GM21360 (cell line): ENCODE measurements around the gene GDAP2.

Experiments
- ATAC-seq: cut with Tn5 transposase; IDR thresholded peaks from one replicate; pipeline ENCODE4 v1.9.1; 2021; ENCODE audit warnings: mild to moderate bottlenecking, moderate library complexity; ENCODE audit not compliant: unreplicated experiment

Gene GDAP2

DNA sequence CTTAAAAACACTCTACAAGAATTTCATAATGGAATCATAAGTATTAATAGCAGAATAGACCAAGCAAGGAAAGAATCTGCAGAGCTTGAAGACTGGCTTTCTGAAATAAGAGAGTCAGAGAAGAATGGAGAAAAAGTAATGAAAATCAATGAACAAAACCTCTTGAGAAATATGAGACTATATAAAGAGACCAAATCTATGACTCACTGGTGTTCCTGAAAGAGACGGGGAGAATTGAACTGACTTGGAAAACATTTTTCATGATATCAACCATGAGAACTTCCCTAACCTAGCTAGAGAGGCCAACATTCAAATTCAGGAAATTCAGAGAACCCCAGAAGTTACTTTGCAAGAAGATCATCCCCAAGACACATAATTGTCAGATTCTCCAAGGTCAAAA lies 85.6 kb downstream of the GDAP2 start:
- ATAC-seq = no peak

DNA sequence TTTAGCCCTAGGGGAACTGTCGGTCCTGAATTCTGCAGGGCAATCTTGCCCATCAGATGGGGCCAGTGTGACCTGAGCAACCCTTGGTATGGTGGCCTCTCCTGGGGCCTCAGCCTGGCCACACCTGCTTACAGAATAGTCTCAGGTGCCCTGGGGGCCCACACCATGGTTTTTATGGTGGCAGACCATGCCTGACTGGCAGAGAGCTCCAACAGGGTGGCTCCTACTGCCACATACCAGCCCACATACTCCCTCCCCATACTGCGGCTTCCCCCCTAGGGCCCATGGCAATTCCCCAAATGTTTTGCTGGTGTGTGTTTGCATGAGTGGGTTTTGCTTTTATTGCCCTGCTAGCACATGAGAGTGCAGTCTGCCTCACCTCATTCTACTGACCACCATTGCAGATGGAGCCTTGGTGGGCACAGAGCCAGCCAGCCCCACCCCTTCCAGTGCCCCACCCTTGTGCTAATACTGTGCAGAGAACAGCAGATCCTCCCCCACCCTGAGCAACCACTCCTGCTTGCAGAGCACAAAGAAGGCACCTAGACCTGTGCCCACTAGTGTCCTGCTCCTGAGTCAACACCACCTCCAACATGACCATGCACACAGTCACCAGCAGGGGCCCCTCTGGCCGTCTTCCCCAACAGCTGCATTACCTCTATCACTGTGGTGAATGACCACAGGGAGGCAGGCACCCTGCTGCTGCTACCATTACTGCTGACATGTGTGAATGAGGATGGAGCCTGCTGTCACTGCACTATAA lies 86.8 kb downstream of the GDAP2 start:
- no peak for ATAC-seq

GRCh38 chr1:117841117-117841650 lies 88.2 kb downstream of the GDAP2 start:
- ATAC-seq = no peak

DNA sequence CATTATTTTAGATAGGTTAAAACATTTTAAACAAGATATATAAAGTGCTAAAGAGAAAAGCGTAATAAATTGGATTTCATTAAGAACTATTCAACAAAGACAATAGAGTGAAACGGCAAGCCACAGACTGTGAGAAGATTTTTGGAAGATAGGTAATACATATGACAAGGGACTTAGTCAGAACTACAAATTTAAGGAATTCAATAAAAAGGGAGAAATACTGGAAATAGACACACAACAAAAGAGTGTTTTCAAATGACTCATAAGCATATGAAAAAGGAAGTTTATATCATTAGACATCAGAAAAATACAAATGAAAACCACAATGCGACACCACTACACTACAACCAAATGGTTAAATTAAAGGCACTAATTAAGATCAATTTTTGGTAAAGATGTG lies 90.5 kb downstream of the GDAP2 start:
- ATAC-seq = no peak

DNA sequence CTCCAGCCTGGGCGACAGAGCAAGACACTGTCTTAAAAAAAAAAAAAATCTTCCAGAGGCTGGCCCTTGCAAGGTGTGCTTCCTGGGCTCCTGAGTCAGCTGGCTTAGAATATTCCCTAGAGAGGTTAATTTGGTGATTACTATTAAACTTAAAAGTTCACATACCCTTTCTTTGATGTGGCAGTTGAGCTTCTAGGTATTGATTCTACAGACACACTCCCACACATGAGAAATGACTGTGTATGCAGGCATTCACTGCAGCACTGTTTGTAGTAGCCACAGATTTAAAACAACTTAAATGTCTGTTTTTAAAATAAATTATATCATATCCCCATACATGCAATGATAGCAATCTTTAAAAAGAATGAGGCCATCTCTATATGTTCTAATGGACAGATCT lies 93.4 kb downstream of the GDAP2 start:
- ATAC-seq = no peak

DNA sequence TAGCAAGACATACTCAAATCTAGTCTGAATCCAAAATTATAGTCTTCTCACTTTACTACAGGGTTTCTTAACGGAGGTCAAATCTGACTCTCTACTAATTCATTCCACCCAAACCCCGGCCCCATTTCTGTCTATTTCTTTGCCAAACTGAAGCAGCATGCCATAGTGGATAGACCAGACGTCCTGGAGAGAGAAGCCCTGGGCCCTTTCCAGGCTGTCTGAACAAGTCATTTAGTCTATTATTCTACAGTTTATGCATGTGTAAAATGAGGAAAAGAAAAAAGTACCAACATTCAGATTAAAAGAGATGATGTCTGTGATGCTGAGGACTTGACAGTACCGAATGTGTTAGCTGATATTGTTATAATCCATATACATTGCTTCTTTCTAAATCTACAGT lies 95.0 kb downstream of the GDAP2 start:
- no peak for ATAC-seq

GRCh38 chr1:117832453-117832852 lies 97.0 kb downstream of the GDAP2 start:
- no peak for ATAC-seq

GRCh38 chr1:117830222-117830621 lies 99.2 kb downstream of the GDAP2 start:
- no peak for ATAC-seq

GRCh38 chr1:117828201-117828600 lies 101.2 kb downstream of the GDAP2 start:
- ATAC-seq = no peak

GRCh38 chr1:117826540-117827078 lies 102.8 kb downstream of the GDAP2 start:
- no peak for ATAC-seq

DNA sequence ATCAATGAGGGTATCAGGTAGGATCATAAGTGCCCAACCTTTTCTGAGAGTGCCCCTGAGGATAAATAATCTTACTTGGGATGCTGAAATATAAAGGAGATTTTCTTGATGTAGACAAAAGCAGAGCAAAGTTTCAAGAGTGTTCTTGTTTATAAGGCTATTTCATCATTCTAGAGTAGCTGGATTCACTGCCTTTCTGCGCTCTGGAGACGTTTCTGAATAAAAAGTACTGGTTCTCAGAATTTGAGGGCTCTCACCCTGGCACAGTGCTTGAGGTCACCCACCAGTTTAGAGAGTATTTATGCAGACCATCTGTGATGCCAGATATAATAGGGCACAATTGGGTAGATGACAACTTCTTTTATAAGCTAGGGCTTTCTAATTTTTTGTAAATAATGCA lies 103.3 kb downstream of the GDAP2 start:
- ATAC-seq = no peak

DNA sequence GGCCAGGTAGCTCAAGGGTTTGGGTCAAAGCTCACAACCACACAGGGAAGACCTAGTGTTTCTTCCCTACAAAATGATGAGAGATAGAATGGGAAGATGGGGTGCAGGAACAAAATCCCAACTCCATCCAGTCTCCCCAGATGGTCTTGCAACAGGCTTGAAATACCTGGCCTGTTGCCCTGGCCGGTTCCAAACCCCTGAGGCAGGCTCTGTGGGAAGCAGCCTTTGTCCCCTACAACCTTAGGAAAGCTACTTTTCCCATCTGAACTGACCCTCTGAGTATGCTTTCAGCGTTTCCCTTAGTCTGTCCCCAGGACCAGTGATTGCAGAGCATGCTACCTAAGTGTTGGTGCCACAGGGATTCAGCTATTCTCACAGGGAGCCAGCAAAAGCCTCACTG lies 104.0 kb downstream of the GDAP2 start:
- ATAC-seq = no peak

DNA sequence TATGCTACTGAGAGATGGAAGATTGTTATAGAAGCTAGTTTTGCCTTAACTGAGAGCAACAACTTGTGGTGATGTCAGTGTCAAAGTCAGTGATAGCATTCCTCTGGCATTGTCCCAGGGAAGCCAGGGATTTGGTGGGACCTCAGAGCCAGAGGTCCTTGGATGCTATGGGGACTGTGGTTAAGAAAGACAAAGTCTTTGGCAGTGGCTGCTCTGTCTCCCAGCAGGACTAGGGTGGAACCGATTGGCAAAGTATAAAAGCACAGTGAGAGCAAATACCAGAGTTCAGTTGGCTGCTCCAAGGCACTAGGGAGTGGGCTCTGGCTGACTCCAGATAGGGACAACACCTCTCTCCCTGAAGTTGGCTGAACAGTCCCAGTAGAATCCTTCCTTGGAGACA lies 104.8 kb downstream of the GDAP2 start:
- ATAC-seq = no peak

- ATAC-seq = no peak
Observed at GRCh38 chr1:117821774-117822482, 107.5 kb downstream of the GDAP2 start.

DNA sequence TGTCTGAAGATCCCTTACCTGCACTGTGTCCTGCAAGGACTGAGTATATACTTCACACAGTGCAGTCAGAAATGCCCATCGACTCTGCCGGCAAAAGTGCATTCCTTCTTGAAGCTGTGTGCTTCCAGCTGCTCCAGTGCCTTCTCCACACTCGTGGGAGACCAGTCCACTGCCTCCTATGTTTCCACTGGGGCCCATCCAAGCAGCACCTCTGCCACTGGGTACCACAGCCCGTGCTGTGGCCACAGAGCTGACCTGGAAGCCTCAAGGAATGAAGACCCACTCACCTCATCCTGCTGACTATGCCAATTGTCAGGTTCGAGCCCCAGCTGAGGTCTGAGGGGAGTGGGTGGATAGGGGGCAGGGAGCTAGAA lies 108.1 kb downstream of the GDAP2 start:
- no peak for ATAC-seq

- no peak for ATAC-seq
Observed at GRCh38 chr1:117820694-117821381, 108.6 kb downstream of the GDAP2 start.

DNA sequence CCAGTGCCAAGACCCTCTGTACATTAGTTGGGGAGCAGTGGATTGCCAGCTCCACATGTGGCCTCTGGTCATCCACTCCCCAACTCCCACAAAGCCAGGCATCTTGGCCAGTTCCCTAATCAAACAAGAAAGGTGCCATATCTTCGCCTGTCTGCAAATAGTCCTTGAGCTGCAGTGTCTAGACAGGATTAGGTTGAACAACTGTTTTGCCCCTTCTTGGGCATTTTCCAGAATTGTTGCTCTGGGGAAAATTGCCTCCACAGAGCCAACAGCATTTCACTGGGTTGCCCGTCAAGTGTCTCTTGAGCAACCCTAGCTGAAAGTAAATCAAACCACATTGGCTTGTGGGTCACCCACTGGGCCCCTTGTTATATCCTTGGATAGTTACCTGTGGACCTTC lies 109.3 kb downstream of the GDAP2 start:
- no peak for ATAC-seq

DNA sequence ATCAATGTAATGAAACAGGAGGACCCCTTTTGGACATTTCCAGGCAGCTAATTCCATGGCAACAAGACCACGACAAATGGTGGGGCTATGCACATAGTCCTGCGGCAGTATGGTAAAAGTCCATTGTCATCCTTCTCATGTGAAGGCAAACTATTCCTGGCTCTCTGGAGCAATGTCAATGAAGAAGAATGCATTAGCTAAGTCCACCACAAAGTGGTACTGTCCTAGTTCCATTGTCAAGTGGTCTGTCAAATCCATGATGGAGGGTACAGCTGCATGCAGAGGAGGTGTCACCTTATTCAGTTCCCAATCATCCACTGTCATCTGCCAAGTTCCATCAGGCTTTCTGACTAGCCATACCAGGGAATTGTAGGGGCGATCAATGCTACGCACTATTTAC lies 110.1 kb downstream of the GDAP2 start:
- no peak for ATAC-seq

GRCh38 chr1:117818456-117818855 lies 111.0 kb downstream of the GDAP2 start:
- ATAC-seq = no peak

DNA sequence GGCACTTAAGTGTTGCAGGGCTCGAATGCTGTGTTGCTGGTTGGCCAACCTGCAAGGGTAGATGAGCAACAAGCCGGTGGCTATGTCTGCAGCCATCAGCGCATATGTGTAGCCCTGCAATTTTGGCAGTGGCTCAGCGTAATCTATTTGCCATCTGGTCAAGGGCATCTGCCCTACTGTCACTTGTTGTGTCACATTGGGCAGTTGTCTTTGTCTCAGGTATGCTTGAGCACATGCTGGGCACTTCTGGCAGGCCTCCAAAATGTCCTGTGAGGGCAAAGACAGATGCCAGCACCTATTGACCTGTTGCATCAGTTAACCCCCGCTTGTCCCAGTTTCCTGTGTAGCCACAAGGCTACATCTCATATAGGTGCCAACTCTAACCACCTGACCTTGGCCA lies 111.8 kb downstream of the GDAP2 start:
- no peak for ATAC-seq

GRCh38 chr1:117815926-117816325 lies 113.5 kb downstream of the GDAP2 start:
- no peak for ATAC-seq
